GM18508 (cell line): Measurements from ENCODE around the gene FUZ.
"Not testable (repeated sequence)": the region's sequence is repeated elsewhere in the genome, so short reads cannot be mapped to it uniquely, and the experiment has no call there.

Experiments
- ATAC-seq: cut with Tn5 transposase; IDR thresholded peaks from one replicate; pipeline ENCODE4 v1.9.1; 2021; ENCODE audit warnings: moderate number of reproducible peaks; ENCODE audit not compliant: insufficient read depth, unreplicated experiment

The FUZ gene

DNA sequence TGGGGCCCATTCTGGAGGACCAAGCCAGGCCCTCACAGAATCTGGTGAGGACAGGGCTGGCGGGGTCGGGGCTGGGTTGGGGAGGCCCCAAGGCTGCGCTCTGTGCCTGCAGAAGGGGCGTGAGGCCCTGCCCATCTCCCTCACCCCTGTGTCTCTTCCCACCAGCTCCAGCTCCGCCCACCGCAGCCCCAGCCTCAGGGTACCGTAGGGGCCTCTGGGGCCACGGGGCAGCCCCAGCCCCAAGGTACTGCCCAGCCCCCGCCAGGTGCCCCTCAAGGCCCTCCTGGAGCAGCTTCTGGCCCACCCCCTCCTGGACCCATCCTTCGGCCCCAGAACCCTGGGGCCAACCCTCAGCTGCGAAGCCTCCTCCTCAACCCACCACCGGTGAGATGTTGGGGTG is 22.5 kb upstream of the FUZ start:
- ATAC-seq, result no peak

DNA sequence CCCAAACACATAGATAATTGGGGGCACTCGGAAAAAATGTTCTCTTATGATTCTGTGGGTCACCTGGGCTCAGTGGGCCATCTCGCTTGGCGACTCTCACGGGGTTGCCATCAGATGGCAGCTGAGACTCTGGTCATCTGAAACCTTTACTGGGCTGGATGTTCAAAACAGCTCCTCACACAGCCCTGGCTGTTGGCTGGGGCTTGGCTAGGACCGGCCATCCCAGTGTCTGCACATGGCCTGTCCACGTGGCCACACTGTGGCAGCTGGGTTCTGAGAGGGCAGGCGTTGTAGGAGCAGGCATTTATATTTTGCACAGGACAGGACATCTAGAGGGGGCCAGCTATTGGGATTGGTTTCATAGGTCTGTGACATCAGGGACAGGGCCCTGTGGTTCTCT is 20.5 kb upstream of the FUZ start:
- no peak for ATAC-seq

DNA sequence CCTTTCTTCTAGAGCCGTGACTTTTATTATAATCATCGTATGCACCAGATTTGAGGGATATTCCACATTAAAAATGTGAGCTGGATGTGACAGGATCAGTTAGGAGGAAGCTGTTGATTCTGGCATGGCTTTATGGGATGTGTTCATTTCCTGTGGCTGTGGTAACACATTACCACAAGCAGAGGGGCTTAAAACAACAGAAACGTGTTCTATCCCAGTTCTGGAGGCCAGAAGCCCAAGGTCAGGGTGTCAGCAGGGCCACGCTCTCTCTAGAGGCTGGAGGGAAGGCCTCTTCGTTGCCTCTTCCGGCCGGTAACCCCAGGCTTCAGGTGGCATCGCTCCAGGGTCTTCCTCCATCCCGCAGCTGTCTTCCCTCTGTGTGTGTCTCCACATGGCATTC is 19.5 kb upstream of the FUZ start:
- ATAC-seq, result no peak

DNA sequence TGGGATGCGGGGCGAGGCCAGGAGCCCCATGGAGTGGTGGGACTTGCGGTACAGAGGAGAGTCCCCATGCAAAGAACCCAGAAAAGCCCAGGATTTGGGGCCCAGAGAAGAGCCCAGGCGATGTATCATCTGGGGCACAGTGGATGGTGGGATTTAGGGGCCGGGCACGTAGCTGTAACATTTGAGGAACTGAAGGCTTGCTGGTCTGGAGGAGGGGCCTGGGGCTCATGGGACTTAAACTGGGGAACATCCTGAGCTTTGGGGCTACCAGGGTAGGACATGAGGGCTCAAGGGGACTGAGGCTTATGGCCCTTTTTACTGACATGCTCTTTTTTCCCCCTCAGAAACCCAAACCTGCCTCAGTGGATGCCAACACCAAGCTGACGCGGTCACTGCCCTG is 18.5 kb upstream of the FUZ start:
- ATAC-seq, result no peak

DNA sequence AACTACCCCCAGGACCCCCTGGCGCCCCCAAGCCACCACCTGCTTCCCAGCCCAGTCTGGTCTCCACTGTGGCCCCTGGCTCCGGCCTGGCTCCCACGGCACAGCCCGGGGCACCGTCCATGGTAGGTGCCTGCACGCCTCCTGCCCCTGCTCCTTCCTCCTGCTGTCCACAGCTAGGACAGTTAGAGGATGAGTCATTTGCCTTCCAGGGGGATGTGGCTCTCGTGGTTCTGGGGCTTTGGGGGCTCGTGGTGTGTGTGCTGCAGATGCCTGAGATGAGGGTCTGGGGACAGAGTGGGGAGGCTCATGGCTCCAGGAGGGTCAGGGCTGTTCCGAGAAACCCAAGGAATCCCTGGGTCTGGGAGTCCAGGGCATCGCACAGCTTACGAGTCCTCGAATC is 17.7 kb upstream of the FUZ start:
- ATAC-seq, result no peak

DNA sequence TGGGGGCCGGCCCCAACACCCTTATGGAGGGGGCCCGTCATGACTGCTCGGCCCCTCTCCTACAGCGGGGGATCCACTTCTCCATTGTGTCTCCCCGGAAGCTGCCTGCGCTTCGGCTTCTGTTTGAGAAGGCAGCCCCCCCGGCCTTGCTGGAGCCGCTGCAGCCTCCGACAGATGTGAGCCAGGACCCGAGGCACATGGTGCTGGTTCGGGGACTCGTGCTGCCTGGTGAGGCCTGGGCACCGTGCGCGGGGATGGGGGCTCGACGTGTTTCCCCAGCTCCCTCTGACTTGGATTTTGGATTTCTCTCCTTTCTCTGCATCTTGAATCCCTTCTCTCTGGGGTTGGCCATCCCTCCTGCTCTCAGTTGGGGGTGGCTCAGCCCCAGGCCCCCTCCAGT is 16.6 kb upstream of the FUZ start:
- ATAC-seq, result no peak

DNA sequence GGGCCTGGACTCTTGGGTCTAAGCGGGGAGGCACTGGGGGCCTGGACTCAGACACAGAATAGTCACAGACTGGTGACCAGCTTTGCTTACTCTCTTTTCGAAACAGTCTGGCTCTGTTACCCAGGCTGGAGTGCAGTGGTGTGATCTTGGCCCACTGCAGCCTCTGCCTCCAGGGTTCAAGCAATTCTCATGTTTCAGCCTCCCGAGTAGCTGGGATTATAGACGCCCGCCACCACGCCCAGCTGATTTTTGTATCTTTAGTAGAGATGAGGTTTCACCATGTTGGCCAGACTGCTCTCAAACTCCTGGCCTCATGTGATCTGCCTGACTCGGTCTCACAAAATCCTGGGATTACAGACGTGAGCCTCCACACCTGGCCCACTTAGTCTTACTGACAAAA is 16.1 kb upstream of the FUZ start:
- no peak for ATAC-seq

DNA sequence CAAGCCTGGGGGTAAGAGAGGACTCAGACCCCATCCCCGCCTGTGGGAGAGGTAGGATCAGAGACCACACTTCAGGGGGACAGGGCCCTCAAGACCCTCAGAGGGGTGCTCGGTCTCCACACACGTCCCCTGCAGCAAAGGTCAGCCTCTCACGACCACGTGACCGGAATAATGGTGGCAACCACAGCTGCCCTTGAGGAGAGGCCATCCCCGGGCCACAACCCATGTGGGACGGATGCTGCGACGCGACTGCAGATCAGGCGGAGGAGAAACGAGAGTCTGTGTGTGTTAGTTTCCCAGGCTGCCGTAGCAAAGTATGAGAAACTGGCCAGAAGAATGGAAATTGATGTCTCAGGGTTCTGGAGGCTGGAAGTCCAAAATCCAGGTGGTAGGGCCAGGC is 13.9 kb upstream of the FUZ start:
- ATAC-seq, result no peak

DNA sequence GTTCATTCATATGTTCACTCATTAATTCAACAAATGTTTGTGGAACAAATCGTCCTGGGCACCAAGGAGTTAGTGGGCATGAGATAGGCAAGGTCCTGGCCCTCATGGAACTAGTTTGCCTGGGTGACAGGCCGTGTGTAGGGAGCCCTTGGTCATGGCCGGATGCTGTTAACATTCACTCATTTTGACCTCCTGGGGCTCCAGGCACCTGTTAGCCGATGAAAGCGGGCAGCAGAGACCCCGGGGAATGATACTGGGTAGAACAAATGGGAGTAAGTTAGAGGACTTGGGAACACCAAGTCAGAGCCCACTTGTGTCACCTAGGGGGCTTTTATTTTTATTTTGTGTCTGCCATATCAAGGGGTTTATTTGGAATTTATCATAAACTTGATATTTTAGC is 11.6 kb upstream of the FUZ start:
- no peak for ATAC-seq

DNA sequence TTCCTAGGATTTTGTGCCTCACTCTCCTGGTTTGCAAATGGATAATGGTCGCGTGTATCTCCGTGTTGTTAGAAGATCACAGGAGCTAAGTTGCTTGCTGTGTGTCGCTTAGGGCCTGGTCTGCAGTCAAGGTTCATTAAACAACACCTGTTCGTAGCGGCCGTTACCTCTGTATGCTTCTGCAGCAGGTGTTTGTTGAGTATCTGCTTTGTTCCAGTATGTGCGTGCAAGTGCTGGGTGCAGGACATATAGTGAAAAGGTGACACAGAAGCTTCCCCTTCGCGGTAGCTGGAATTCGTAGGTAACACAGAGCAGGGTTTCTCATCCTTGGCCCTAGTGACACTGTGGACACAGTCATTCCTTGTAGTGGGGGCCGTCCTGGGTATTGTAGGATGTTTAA is 10.4 kb upstream of the FUZ start:
- no peak for ATAC-seq

DNA sequence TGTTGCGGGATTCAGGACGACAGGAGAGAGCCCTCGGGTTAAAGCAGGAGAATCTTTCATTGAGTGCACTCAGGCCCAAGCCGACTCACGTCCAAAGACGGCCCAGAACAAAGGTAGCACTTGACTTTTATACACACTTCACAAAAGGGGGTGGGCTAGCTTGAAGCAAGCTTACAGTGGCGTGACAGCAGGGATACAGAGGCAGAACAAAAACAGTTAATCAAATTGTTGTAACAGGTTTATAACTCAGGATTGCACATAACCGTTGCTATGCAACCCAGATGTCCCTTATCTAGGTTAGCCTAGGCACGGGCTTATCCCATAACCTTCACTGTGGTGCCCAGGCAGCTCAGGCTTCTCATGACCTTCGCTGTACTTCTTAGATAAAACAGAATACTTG is 7.0 kb upstream of the FUZ start:
- ATAC-seq, result no peak

DNA sequence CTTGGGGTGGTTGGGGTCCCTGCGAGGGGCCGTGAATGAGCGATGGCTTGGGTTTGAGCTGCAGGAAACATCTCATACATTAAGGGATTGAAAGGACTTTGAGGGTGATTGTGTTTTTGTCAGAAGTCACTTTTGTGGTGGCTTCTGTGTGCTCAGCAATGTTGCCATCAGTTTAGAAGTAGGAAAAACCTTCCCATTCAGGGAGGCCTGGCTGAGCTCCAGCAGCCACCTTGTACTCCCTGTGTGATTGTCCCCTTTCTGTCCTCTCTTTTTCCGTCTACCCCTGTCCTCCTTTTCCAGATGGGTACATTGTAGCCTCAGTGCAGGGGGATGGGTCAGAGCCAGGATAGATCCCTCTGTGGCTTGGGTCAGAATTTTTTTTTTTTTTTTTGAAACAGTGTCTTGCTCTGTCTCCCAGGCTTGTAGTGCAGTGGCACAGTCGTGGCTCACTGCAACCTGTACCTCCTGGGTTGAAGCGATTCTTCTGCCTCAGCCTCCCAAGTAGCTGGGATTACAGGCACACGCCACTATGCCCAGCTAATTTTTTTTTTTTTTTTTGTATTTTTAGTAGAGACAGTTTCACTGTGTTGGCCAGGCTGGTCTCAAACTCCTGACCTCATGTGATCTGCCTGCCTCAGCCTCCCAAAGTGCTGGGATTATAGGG is 6.5 kb upstream of the FUZ start:
- ATAC-seq, result not testable (repeated sequence)

DNA sequence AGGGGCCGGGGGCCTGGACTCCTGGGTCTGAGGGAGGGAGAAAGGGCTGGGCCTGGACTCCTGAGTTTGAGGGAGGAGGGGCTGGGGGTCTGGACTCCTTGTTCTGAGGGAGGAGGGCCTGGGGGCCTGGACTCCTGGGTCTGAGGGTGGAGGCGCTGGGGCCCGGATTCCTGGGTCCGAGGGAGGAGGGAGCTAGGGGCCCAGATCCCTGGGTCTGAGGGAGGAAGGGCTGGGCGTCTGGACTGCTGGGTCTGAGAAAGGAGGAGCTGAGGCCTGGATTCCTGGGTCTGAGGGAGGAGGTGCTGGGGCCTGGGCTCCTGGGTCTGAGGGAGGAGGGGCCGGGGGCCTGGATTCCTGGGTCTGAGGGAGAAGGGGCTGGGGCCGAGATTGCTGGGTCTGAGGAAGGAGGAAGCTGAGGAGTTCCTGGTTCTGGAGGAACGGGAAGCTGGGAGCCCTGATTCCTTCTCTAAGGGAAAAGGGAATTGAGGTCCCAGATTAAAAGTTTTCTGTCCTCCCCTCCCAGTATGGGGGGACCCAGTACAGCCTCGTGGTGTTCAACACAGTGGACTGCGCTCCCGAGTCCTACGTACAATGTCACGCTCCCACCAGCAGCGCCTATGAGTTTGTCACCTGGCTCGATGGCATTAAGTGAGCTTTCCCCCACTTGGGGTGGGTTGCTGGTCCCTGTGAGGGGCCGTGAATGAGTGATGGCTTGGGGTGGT is 5.7 kb upstream of the FUZ start:
- no peak for ATAC-seq

DNA sequence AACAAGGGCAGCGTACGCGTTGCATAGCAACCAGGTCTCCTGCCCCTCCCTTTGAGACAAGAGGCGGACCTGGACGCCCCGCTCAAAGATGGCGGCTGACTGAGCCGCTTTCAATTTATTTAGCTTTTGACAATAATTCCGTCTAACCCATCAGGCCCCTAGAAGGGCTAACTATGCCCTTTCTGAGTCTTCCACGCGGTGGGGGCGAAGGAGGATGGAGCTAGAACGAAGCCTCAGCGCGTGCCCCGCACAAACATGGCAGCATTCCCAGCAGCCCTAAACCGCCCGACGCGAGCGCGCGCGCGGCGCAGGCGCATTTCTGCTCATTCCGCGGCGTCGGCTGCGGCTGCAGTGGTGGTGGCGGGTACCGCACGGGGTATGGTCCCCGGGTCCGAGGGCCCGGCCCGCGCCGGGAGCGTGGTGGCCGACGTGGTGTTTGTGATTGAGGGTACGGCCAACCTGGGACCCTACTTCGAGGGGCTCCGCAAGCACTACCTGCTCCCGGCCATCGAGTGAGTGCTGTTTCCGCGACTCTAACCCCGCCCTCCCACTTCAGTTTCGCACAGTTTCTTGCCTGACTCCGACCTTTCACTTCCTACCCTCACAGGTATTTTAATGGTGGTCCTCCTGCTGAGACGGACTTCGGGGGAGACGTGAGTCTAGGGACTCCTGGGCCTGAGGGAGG is 5.0 kb upstream of the FUZ start, which contains the start of gene MED25:
Gene MED25 (plus strand): TSS at position 326 of the 685 bp plus-strand sequence. CDS start 53 bp downstream, at position 379.
- no peak for ATAC-seq

DNA sequence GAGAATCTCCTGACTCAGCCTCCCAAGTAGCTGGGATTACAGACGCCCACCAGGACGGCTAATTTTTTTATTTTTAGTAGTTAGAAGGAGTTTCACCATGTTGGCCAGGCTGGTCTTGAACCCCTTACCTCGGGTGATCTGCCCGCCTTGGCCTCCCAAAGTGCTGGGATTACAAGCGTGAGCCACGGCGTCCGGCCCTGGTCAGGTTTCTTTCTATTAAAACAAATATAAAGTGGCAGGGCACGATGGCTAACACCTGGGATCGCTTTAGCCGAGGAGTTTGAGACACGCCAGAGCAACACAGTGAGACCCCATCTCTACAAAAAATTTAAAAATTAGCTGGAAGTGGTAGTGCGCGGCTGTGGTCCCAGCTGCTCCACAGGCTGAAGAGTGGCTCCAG is 3.5 kb upstream of the FUZ start:
- no peak for ATAC-seq

DNA sequence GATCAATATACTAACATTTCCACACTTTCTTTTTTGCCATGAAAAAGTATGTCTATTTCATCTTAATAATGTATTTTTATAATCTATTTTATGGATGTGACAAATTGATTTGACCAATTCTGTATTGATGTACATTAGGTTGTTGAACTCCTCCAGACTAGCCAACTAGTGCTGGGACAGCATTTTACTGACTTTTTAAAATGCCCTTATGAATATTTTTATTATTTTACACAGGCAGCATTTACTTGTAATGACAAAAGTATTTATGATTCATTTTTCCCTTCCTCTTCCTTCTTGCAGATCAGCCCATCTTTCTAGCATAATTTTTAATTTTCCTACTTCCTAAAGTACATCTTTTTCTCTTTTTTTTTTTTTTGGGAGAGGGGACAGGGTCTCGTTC is 918 bp upstream of the FUZ start:
- ATAC-seq, result no peak

DNA sequence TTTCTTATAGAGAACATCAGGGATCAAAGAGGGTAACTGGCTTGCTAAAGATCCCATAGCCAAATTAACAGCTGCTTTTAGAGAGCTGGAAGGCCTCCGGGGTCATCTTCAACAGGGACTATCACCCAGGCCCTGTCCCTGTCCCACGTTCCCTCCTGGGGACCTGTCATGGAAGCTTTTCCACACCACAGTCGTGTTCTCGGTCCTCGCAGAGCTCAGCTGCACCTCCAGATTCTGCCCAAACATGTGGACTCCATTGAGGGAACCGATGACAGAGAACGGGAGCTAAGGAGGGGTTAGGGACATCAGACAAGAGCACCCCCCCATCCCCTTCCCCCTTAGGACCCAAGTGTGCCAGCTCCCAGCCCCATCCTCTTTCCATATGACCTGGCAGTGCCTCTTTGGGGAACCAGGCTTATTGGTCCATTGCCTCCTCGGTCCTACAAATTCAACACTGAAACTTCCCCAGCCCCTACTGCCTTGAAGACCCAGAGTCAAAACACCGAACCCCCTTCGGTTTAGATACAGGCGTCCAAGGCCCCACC is 568 bp downstream of the FUZ start:
- ATAC-seq, result no peak

DNA sequence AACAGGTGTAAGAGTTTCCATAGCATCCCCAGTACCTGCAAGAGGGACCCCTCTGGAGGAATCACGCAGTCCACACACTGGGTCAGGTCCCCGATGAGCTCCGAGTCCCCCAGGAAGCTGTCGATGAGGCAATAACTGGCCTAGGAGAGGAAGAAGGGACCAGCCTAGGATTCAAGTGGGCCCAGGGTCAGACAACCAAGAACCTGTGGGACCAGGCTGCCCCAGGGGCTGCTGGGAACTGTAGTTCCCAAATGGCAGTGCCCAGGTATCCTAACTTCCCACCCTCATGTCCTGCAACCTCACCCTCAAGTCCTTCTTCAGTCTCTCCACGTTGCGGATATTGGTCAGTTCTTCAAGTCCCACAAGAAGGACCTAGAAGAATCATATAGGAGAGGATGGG is 1.8 kb downstream of the FUZ start:
- ATAC-seq, result no peak

DNA sequence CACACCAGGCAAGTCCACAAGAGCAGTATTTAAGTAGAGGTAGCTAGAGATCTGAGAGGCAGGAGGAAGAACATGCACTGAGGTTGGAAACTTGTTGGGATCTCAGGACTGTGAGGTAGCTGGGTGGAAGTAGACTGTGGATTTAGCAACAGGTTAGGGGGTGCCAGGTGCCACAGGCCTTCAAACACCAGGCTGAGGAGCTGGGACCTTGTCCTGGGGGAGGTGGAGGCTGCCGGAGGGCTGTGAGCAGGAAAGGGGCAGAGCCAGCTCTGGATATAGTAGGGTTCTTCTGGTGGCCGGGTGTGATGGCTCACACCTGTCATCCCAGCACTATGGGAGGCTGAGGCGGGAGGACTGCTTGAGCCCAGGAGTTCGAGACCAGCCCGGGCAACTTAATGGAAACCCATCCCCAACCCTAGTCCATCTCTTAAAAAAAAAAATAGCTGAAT is 3.1 kb downstream of the FUZ start:
- no peak for ATAC-seq

DNA sequence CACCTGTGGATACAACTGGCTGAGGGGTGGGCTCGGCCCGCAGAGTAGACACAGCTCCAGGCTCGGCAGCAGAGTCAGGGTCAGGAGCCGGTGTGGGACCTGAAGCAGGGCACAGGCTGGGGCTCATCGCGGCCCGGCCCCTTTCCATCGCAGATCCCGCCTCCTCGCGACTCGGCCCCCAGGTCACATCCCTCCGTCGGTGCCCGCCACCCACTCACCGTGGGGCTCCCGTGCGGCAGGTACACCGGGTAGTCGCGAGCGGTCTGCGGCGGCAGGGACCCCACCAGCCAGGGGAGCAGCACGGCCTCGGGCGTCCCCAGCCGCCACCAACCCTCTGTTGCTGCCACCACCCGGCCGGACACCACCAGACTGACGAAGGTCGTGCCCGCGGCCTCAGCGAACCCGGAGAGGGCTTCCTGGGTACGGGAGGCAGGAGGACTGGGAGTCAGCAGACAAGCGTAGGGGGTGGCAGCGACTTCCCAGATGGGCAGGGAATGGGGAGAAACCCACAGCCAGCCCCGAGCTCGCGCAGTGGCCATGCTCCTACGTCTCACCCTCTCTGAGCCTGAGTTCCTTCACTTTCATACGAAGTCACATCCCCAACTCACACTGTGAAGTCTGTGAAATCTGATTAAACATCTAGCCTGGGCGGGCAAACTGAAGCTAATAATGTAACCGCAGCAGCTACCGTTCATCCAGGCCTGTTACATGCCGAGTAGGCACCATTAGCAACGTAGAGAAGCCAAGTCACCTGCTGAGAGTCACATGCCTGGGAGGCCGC is 3.7 kb downstream of the FUZ start:
- no peak for ATAC-seq
